Measurements from ENCODE around the gene SLC39A10. TPM values are rescaled to one million over a fixed set of nuclear protein-coding genes. Genes with fewer than 3 reads are reported as not detected.

Gene SLC39A10
- total RNA-seq, 1 donor from 2014 or later = 62.0 TPM

GRCh38 chr2:195734931-195735330, 77.9 kb downstream of the SLC39A10 start:
- H3K27ac Mint-ChIP-seq (ENCODE audit: unreplicated experiment) = no peak overlapping the region
- no peak overlapping the region for H3K4me3 Mint-ChIP-seq (ENCODE audit: unreplicated experiment)
- TF ChIP-seq, protein P1, sequence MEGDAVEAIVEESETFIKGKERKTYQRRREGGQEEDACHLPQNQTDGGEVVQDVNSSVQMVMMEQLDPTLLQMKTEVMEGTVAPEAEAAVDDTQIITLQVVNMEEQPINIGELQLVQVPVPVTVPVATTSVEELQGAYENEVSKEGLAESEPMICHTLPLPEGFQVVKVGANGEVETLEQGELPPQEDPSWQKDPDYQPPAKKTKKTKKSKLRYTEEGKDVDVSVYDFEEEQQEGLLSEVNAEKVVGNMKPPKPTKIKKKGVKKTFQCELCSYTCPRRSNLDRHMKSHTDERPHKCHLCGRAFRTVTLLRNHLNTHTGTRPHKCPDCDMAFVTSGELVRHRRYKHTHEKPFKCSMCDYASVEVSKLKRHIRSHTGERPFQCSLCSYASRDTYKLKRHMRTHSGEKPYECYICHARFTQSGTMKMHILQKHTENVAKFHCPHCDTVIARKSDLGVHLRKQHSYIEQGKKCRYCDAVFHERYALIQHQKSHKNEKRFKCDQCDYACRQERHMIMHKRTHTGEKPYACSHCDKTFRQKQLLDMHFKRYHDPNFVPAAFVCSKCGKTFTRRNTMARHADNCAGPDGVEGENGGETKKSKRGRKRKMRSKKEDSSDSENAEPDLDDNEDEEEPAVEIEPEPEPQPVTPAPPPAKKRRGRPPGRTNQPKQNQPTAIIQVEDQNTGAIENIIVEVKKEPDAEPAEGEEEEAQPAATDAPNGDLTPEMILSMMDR (IDR thresholded peaks at IDR 0.05; ENCODE audit: unreplicated experiment) = no peak
- no peaks in the 10 kb centered on the region for H3K4me1 Mint-ChIP-seq (ENCODE audit: unreplicated experiment)
- no peaks in the 10 kb centered on the region for H3K9me3 Mint-ChIP-seq (ENCODE audit: unreplicated experiment)
- H3K36me3 Mint-ChIP-seq (ENCODE audit: low read depth, unreplicated experiment) = peaks cover 23% of the 10 kb centered on the region
- H3K27me3 Mint-ChIP-seq (ENCODE audit: unreplicated experiment) = no peaks in the 10 kb centered on the region
- no peak for DNase-seq (ENCODE audit: low spot score)

DNA sequence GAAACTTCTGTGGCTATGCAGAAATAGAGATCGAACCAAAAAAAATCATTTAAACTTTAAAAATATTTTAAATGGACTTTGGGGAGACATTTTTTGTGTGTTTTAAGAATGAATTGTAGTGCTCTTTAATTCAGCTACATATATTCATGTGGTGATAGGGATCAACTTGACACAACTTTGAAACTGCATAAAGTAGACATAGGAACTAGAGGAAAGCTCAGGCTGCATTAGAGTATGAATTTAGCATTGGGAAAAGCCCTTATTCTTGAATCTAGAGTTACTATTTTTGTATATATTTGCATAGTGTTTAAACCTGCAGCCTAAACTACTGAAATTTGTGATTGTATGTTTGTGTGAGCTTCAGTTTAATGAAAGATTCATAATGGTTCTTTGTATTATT, 78.3 kb downstream of the SLC39A10 start:
- Mint-ChIP-seq H3K9me3 (ENCODE audit: unreplicated experiment) (no peaks in the 10 kb centered on the region), H3K36me3 (ENCODE audit: low read depth, unreplicated experiment) (peaks cover 18% of the 10 kb centered on the region), H3K4me3 (ENCODE audit: unreplicated experiment) (no peak overlapping the region), H3K27ac (ENCODE audit: unreplicated experiment) (no peak overlapping the region), H3K4me1 (ENCODE audit: unreplicated experiment) (no peaks in the 10 kb centered on the region), H3K27me3 (ENCODE audit: unreplicated experiment) (no peaks in the 10 kb centered on the region)
- no peak for DNase-seq (ENCODE audit: low spot score)
- TF ChIP-seq, protein P1 (IDR thresholded peaks at IDR 0.05; ENCODE audit: unreplicated experiment) = no peak

DNA sequence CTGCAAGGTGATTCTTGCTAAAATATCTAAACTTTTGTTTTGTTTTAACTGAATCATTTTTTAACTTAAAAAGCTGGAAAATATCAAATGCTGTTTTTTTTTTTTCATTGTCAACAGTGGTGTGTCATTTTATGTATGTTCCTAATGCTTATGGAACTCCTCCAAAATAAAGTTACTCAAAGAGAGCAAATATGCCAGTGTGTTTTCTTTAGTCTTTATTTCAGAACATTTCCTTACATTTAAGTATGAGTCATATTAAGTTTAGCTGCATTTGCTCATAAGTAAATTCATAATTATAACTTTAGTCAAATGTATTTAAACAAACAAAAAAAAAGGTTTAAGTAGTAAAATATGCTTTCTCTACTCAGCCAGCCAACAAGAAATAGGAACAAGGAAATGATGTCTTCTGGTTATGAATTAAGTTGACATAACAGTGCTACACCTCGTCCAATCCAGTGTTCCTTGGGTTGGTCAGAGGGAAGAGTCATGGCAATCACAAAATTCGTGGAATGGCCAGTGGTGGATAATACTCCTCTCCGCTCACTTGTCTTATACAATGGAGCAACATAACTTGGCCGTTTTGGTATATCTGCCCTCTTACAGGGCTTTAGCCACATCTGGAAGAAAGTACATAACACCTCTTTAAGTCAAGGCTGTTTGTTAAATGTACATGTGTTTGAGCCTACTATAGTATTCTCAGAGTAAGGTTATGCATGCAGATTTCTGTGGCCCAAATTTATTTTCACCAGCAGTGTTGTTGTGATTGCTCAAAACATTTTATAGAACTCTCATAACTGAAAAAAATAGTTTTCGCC, 80.7 kb downstream of the SLC39A10 start:
- H3K4me3 Mint-ChIP-seq (ENCODE audit: unreplicated experiment) = no peak overlapping the region
- no peak overlapping the region for H3K27ac Mint-ChIP-seq (ENCODE audit: unreplicated experiment)
- TF ChIP-seq, protein P1 (IDR thresholded peaks at IDR 0.05; ENCODE audit: unreplicated experiment) = no peak
- no peaks in the 10 kb centered on the region for H3K27me3 Mint-ChIP-seq (ENCODE audit: unreplicated experiment)
- no peak for DNase-seq (ENCODE audit: low spot score)
- H3K4me1 Mint-ChIP-seq (ENCODE audit: unreplicated experiment) = no peaks in the 10 kb centered on the region
- no peaks in the 10 kb centered on the region for H3K9me3 Mint-ChIP-seq (ENCODE audit: unreplicated experiment)
- H3K36me3 Mint-ChIP-seq (ENCODE audit: low read depth, unreplicated experiment) = peaks cover 24% of the 10 kb centered on the region

- TF ChIP-seq, protein P1 (IDR thresholded peaks at IDR 0.05; ENCODE audit: unreplicated experiment) = no peak
- Mint-ChIP-seq H3K4me1 (ENCODE audit: unreplicated experiment) (no peaks in the 10 kb centered on the region), H3K27me3 (ENCODE audit: unreplicated experiment) (no peaks in the 10 kb centered on the region), H3K4me3 (ENCODE audit: unreplicated experiment) (no peak overlapping the region), H3K9me3 (ENCODE audit: unreplicated experiment) (no peaks in the 10 kb centered on the region), H3K27ac (ENCODE audit: unreplicated experiment) (no peak overlapping the region), H3K36me3 (ENCODE audit: low read depth, unreplicated experiment) (peaks cover 38% of the 10 kb centered on the region)
- DNase-seq (ENCODE audit: low spot score) = no peak
Observed at GRCh38 chr2:195741191-195741590, 84.2 kb downstream of the SLC39A10 start.

DNA sequence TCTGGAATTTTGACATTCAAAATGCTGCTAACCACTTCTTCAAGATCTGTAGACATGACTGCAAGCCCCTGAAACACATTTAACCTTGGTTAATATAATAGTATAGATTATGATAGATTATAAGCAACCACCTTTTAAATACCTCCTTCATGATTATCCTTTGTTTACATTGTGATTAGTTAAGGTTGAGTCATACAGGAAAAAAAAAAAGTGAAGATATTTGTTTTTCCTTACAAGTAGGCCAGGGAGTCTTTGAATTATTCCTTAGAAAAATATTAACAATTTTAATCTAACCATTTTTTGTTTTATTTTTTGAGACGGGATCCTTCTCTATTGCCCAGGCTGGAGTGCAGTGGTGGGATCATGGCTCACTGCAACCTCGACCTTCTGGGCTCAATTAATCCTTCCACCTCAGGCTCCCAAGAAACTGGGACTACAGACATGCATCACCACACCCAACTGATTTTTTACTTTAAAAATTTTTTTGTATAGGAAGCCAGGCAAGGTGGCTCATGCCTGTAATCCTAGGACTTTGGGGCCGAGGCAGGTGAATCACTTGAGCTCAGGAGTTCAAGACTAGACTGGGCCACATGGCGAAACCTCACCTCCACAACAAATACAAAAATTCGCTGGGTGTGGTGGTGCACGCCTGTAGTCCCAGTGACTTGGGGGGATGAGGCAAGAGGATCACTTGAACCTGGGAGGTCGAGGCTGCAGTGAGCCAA, 99.4 kb downstream of the SLC39A10 start:
- DNase-seq (ENCODE audit: low spot score) = no peak
- TF ChIP-seq, protein P1 (IDR thresholded peaks at IDR 0.05; ENCODE audit: unreplicated experiment) = no peak
- no peaks in the 10 kb centered on the region for H3K9me3 Mint-ChIP-seq (ENCODE audit: unreplicated experiment)

More for the DNA sequence above, 99.4 kb downstream of the SLC39A10 start:
- Mint-ChIP-seq H3K4me1 (ENCODE audit: unreplicated experiment) (no peaks in the 10 kb centered on the region), H3K36me3 (ENCODE audit: low read depth, unreplicated experiment) (no peaks in the 10 kb centered on the region), H3K27ac (ENCODE audit: unreplicated experiment) (no peak overlapping the region), H3K27me3 (ENCODE audit: unreplicated experiment) (peaks cover 2% of the 10 kb centered on the region), H3K4me3 (ENCODE audit: unreplicated experiment) (no peak overlapping the region)
